HG02571 (cell line): Measurements from ENCODE around the gene BGLAP.

ENCODE experiments used
- ATAC-seq: cut with Tn5 transposase; IDR thresholded peaks from one replicate; pipeline ENCODE4 v1.9.1; 2021; ENCODE audit warnings: mild to moderate bottlenecking, moderate library complexity; ENCODE audit not compliant: unreplicated experiment

BGLAP gene

GRCh38 chr1:156226116-156226538 is 15.9 kb upstream of the BGLAP start:
- ATAC-seq: peak; percentile 73

GRCh38 chr1:156226782-156227181 is 15.2 kb upstream of the BGLAP start:
- no peak for ATAC-seq

GRCh38 chr1:156228501-156228900 is 13.5 kb upstream of the BGLAP start:
- ATAC-seq: no peak

GRCh38 chr1:156229809-156230472 is 12.0 kb upstream of the BGLAP start:
- ATAC-seq: no peak

- no peak for ATAC-seq
Measured at GRCh38 chr1:156230473-156230837, 11.5 kb upstream of the BGLAP start.

GRCh38 chr1:156232201-156232894 is 9.6 kb upstream of the BGLAP start:
- no peak for ATAC-seq

GRCh38 chr1:156233426-156234127 is 8.4 kb upstream of the BGLAP start:
- no peak for ATAC-seq

- no peak for ATAC-seq
Measured at GRCh38 chr1:156236164-156236563, 5.8 kb upstream of the BGLAP start.

- no peak for ATAC-seq
Measured at GRCh38 chr1:156238248-156238647, 3.7 kb upstream of the BGLAP start.

GRCh38 chr1:156241311-156241811 is 623 bp upstream of the BGLAP start:
- no peak for ATAC-seq

- ATAC-seq: no peak
Measured at GRCh38 chr1:156242738-156243137, 754 bp downstream of the BGLAP start.

- no peak for ATAC-seq
Measured at GRCh38 chr1:156244126-156244525, 2.1 kb downstream of the BGLAP start.

GRCh38 chr1:156244712-156245111 is 2.7 kb downstream of the BGLAP start:
- ATAC-seq: no peak

GRCh38 chr1:156245451-156246232 is 3.7 kb downstream of the BGLAP start:
- no peak for ATAC-seq

- no peak for ATAC-seq
Measured at GRCh38 chr1:156246241-156246780, 4.3 kb downstream of the BGLAP start.

- no peak for ATAC-seq
Measured at GRCh38 chr1:156246781-156247459, 4.9 kb downstream of the BGLAP start.

- no peak for ATAC-seq
Measured at GRCh38 chr1:156247460-156248322, 5.7 kb downstream of the BGLAP start, which contains the start of gene PAQR6. TSS of gene PAQR6 (minus strand) at chr1:156248056. CDS start at chr1:156246731, 1,325 bp downstream.

GRCh38 chr1:156248323-156248683 is 6.3 kb downstream of the BGLAP start:
- no peak for ATAC-seq

GRCh38 chr1:156249593-156249992 is 7.6 kb downstream of the BGLAP start:
- no peak for ATAC-seq
